Uterus (tissue), 4 donors: ENCODE data around the gene USF1. TPM values are rescaled to one million over a fixed set of nuclear protein-coding genes. Genes with fewer than 3 reads are reported as not detected.
"Not testable (repeated sequence)": the region's sequence is repeated elsewhere in the genome, so short reads cannot be mapped to it uniquely, and the experiment has no call there.

Source experiments
- DNase-seq, 2 donors: peaks; one replicate each; pipeline ENCODE4 v3.0.0-alpha.2; 2019 to 2020
- H3K27ac ChIP-seq, 2 donors: fragments of 200-600 bp; sonication (generic); 1 replicate in 1 of 2; 2 replicates in 1 of 2; pipeline ENCODE4 v1.5.1; 2016 to 2018
- H3K27me3 ChIP-seq, 2 donors: fragments of 200-600 bp; sonication (generic); one replicate each; pipeline ENCODE4 v1.5.1; 2018 to 2019; ENCODE audit warnings: control low read depth in 1 of 2
- H3K36me3 ChIP-seq, 2 donors: fragments of 200-600 bp; sonication (generic); one replicate each; pipeline ENCODE4 v1.5.1; 2019; ENCODE audit warnings: control low read depth in 1 of 2
- H3K4me1 ChIP-seq, 2 donors: fragments of 200-600 bp; sonication (generic); one replicate each; pipeline ENCODE4 v1.5.1; 2018 to 2019; ENCODE audit warnings: control low read depth in 1 of 2
- H3K4me3 ChIP-seq, 2 donors: fragments of 200-600 bp; sonication (generic); 1 replicate in 1 of 2; 2 replicates in 1 of 2; pipeline ENCODE4 v1.5.1; 2018 to 2019; ENCODE audit warnings: mild to moderate bottlenecking in 1 of 2
- H3K9me3 ChIP-seq, 2 donors: fragments of 200-600 bp; sonication (generic); one replicate each; pipeline ENCODE4 v1.5.1; 2019; ENCODE audit warnings: control low read depth in 1 of 2
- CTCF ChIP-seq, 4 experiments: fragments of 200-600 bp in 2 of 4; fragments of 450-650 bp in 2 of 4; sonication (generic) in 2 of 4; IDR thresholded peaks; one replicate each; pipeline ENCODE4 v1.5.1; 2016 to 2019; ENCODE audit warnings: antibody characterized with exemption in 4 of 4, mild to moderate bottlenecking in 2 of 4, moderate library complexity in 1 of 4
- POLR2A ChIP-seq, 2 donors: fragments of 450-650 bp; IDR thresholded peaks; one replicate each; pipeline ENCODE4 v1.6.1; 2016; ENCODE audit warnings: antibody characterized with exemption in 2 of 2, mild to moderate bottlenecking in 1 of 2, moderate library complexity in 1 of 2
- intact Hi-C: fragments of 100-400 bp; cut with DNase I; formaldehyde crosslinking; loops from one replicate; pipeline ENCODE4 v1.15.1; 2023; ENCODE audit warnings: low total_unique reads
- total RNA-seq, 4 donors: library from RNA; depleted of rRNA in 3 of 4; stranded (reverse); fragments of >200 nt in 3 of 4; gene quantifications; one replicate each; pipeline versions ENCODE4 v1.1.0 to v1.2.4, GENCODE V29; 2014 to 2023
- donor health status: DM: yes; HTN: yes; CAD: no.

USF1 gene
- total RNA-seq, 4 donors from 2014 or later = 20.7 to 71.8 (median 44.2) TPM

- no peaks in the 10 kb centered on the region for H3K4me1 ChIP-seq
- no peaks in the 10 kb centered on the region for H3K9me3 ChIP-seq
- no peak overlapping the region for H3K4me3 ChIP-seq
- H3K36me3 ChIP-seq = no peaks in the 10 kb centered on the region
- H3K27ac ChIP-seq = no peak overlapping the region
- DNase-seq = no peak
- TF ChIP-seq CTCF (IDR thresholded peaks at IDR 0.05) (no peak), POLR2A (IDR thresholded peaks at IDR 0.05) (no peak)
- intact Hi-C loops = no loop called here
- H3K27me3 ChIP-seq = no peaks in the 10 kb centered on the region
These were observed 13.4 kb downstream of the USF1 start for GRCh38 chr1:161032409-161032808.

GRCh38 chr1:161031874-161032273, 13.9 kb downstream of the USF1 start:
- H3K27me3 ChIP-seq = no peaks in the 10 kb centered on the region
- intact Hi-C loops = no loop called here
- no peaks in the 10 kb centered on the region for H3K4me1 ChIP-seq
- no peak for TF ChIP-seq CTCF (IDR thresholded peaks at IDR 0.05)
- no peak for TF ChIP-seq POLR2A (IDR thresholded peaks at IDR 0.05)
- no peak for DNase-seq
- H3K27ac ChIP-seq = no peak overlapping the region
- no peaks in the 10 kb centered on the region for H3K9me3 ChIP-seq
- H3K36me3 ChIP-seq = no peaks in the 10 kb centered on the region
- no peak overlapping the region for H3K4me3 ChIP-seq

GRCh38 chr1:161029466-161029865, 16.3 kb downstream of the USF1 start:
- H3K27me3 ChIP-seq, H3K4me3 ChIP-seq, H3K27ac ChIP-seq, intact Hi-C loops, H3K9me3 ChIP-seq, H3K4me1 ChIP-seq, DNase-seq, H3K36me3 ChIP-seq: not testable (repeated sequence)

- H3K36me3 ChIP-seq, H3K9me3 ChIP-seq, DNase-seq, H3K27me3 ChIP-seq, H3K27ac ChIP-seq, H3K4me3 ChIP-seq, H3K4me1 ChIP-seq, intact Hi-C loops: not testable (repeated sequence)
These were observed 18.8 kb downstream of the USF1 start for GRCh38 chr1:161026954-161027353.

- H3K4me1 ChIP-seq, DNase-seq, H3K9me3 ChIP-seq, H3K36me3 ChIP-seq, H3K27ac ChIP-seq, H3K27me3 ChIP-seq, intact Hi-C loops, H3K4me3 ChIP-seq: not testable (repeated sequence)
These were observed 23.3 kb downstream of the USF1 start for GRCh38 chr1:161022432-161022831.

- H3K27me3 ChIP-seq = peaks cover 0 to 5% of the 10 kb centered on the region in 2 donors
- H3K4me3 ChIP-seq = no peak overlapping the region
- H3K9me3 ChIP-seq = no peaks in the 10 kb centered on the region
- H3K4me1 ChIP-seq = peaks cover 0 to 4% of the 10 kb centered on the region in 2 donors
- no peak for TF ChIP-seq POLR2A (IDR thresholded peaks at IDR 0.05)
- no peak for TF ChIP-seq CTCF (IDR thresholded peaks at IDR 0.05)
- H3K27ac ChIP-seq = no peak overlapping the region
- no peak for DNase-seq
- H3K36me3 ChIP-seq = no peaks in the 10 kb centered on the region
- intact Hi-C loops = no loop called here
These were observed 23.8 kb downstream of the USF1 start for GRCh38 chr1:161021970-161022353.
